PC-3 (cell line): ENCODE data around the gene ZNF592. TPM values are rescaled to one million over a fixed set of nuclear protein-coding genes. Genes with fewer than 3 reads are reported as not detected.

Source experiments
- ATAC-seq: fragments of 200-7000 bp; cut with Tn5 transposase; 2 replicates; pipeline ENCODE4 v1.9.1; 2020; ENCODE audit warnings: mild to moderate bottlenecking, moderate library complexity
- BruUV-seq: library from RNA; stranded (reverse); fragments of 400-500 nt; replicated peaks from 2 replicates; lab custom pipeline; 2021; lab: Mats Ljungman, UMichigan
- CTCF ChIA-PET: fragments of 300-600 bp; sonication (Branson Sonifier 250); formaldehyde crosslinking; loops from one replicate; lab custom pipeline; 2022; ENCODE audit warnings: antibody characterized with exemption; lab: Charles Lee
- POLR2A ChIA-PET: fragments of 300-600 bp; sonication (Branson Sonifier 250); formaldehyde crosslinking; loops from one replicate; lab custom pipeline; 2022; ENCODE audit warnings: antibody characterized with exemption; ENCODE audit not compliant: unreplicated experiment; lab: Charles Lee
- DNase-seq: peaks from one replicate; pipeline ENCODE4 v3.0.0-alpha.2; 2015
- H2AFZ ChIP-seq: fragments of 300-600 bp; sonication (generic); 2 replicates; pipeline ENCODE4 v1.6.0; 2016; ENCODE audit warnings: antibody characterized with exemption, low read length
- H3F3A ChIP-seq: fragments of 300-600 bp; sonication (generic); one replicate; pipeline ENCODE4 v1.6.0; 2017; ENCODE audit warnings: antibody characterized with exemption, low read length, control low read depth, mild to moderate bottlenecking; ENCODE audit not compliant: unreplicated experiment
- H3K27ac ChIP-seq: fragments of 300-600 bp; sonication (generic); 2 replicates; pipeline ENCODE4 v1.5.1; 2016; ENCODE audit warnings: mild to moderate bottlenecking, low read length
- H3K27me3 ChIP-seq: fragments of 300-600 bp; sonication (generic); 2 replicates; pipeline ENCODE4 v1.6.1; 2016; ENCODE audit warnings: low read length, mixed read lengths
- H3K36me3 ChIP-seq: fragments of 300-600 bp; sonication (generic); 2 replicates; pipeline ENCODE4 v1.6.1; 2016; ENCODE audit warnings: low read depth, mixed run types, low read length, mixed read lengths
- H3K4me1 ChIP-seq: fragments of 300-600 bp; sonication (generic); 2 replicates; pipeline ENCODE4 v1.5.1; 2016; ENCODE audit warnings: low read length; ENCODE audit not compliant: insufficient read depth
- H3K4me2 ChIP-seq: fragments of 300-600 bp; sonication (generic); 2 replicates; pipeline ENCODE4 v1.6.0; 2016; ENCODE audit warnings: low read length
- H3K4me3 ChIP-seq: fragments of 300-600 bp; sonication (generic); 2 replicates; pipeline ENCODE4 v1.5.1; 2016; ENCODE audit warnings: mild to moderate bottlenecking, low read length, mixed read lengths
- H3K79me2 ChIP-seq: fragments of 300-600 bp; sonication (generic); 2 replicates; pipeline ENCODE4 v1.6.1; 2017; ENCODE audit warnings: low read length, mixed read lengths
- H3K9ac ChIP-seq: fragments of 300-600 bp; sonication (generic); 2 replicates; pipeline ENCODE4 v1.6.0; 2016; ENCODE audit warnings: mild to moderate bottlenecking, low read length
- H3K9me2 ChIP-seq: fragments of 300-600 bp; sonication (generic); replicated peaks from 2 replicates; pipeline ENCODE4 v1.6.1; 2016; ENCODE audit warnings: mixed run types, low read length, mixed read lengths
- H3K9me3 ChIP-seq: fragments of 300-600 bp; sonication (generic); 2 replicates; pipeline ENCODE4 v1.6.1; 2016; ENCODE audit warnings: low read length, mixed read lengths
- H4K20me1 ChIP-seq: fragments of 300-600 bp; sonication (generic); 2 replicates; pipeline ENCODE4 v1.6.1; 2016; ENCODE audit warnings: low read length, mixed read lengths
- CTCF ChIP-seq: fragments of 300-600 bp; sonication (generic); conservative IDR thresholded peaks from 2 replicates; pipeline ENCODE4 v1.5.1; 2017; ENCODE audit warnings: antibody characterized with exemption, low read depth, mild to moderate bottlenecking, low read length
- EZH2 ChIP-seq: fragments of 300-600 bp; sonication (generic); IDR thresholded peaks from one replicate; pipeline ENCODE4 v1.6.1; 2017; ENCODE audit warnings: antibody characterized with exemption, mild to moderate bottlenecking, low read length; ENCODE audit not compliant: unreplicated experiment
- EZH2phosphoT487 ChIP-seq: fragments of 300-600 bp; sonication (generic); IDR thresholded peaks from 2 replicates; pipeline ENCODE4 v1.6.1; 2018; ENCODE audit warnings: mild to moderate bottlenecking, antibody characterized with exemption, low read length, borderline replicate concordance
- intact Hi-C: fragments of 100-400 bp; cut with micrococcal nuclease; formaldehyde crosslinking; loops from 2 replicates; pipeline ENCODE4 v1.9.0; 2023
- total RNA-seq: library from RNA; depleted of rRNA; stranded (reverse); fragments of >200 nt; gene quantifications from 2 replicates; pipeline ENCODE4 v1.2.3, GENCODE V29; 2014

ZNF592 gene
- total RNA-seq, 1 experiment from 2014 or later, result 12.3 TPM

- TF ChIP-seq CTCF (no peak), EZH2phosphoT487 (no peak), EZH2 (no peak)
- H3F3A ChIP-seq, result no peaks in the 10 kb centered on the region
- peaks cover 6% of the 10 kb centered on the region for H3K4me1 ChIP-seq
- no peak overlapping the region for H3K27ac ChIP-seq
- POLR2A ChIA-PET, result no interaction called here
- no peaks in the 10 kb centered on the region for H3K27me3 ChIP-seq
- no peak overlapping the region for H3K4me2 ChIP-seq
- ATAC-seq (peak; percentile 49; the same call in 1 of the 2 replicates), DNase-seq (peak; percentile 23)
- H3K36me3 ChIP-seq, result no peaks in the 10 kb centered on the region
- CTCF ChIA-PET, result no interaction called here
- intact Hi-C loops, result no loop called here
- H3K9me2 ChIP-seq, result no peaks in the 10 kb centered on the region
- no peaks in the 10 kb centered on the region for H4K20me1 ChIP-seq
- no peak overlapping the region for H3K9ac ChIP-seq
- H3K4me3 ChIP-seq, result no peak overlapping the region
- peak overlapping the region; percentile 67 for H2AFZ ChIP-seq
- no peaks in the 10 kb centered on the region for H3K79me2 ChIP-seq
- no peaks in the 10 kb centered on the region for H3K9me3 ChIP-seq
- no TSS peak for BruUV-seq
Observed at GRCh38 chr15:84725001-84725491, 23.3 kb upstream of the ZNF592 start.

GRCh38 chr15:84727429-84727828 lies 21.0 kb upstream of the ZNF592 start:
- no TSS peak for BruUV-seq
- no peak for TF ChIP-seq CTCF

GRCh38 chr15:84731774-84732173 lies 16.6 kb upstream of the ZNF592 start:
- H3K27ac ChIP-seq, result no peak overlapping the region
- no peak for DNase-seq
- ATAC-seq, result no peak
- ChIA-PET POLR2A (no interaction called here), CTCF (interaction anchor here (0.6 kb wide), 1 partner anchor 64 kb away, joined by 4 read pairs; no protein-coding TSS in a partner anchor)
- TF ChIP-seq EZH2phosphoT487, result no peak
- no peak for TF ChIP-seq CTCF
- TF ChIP-seq EZH2, result no peak
- no TSS peak for BruUV-seq
- intact Hi-C loops, result no loop called here
- peaks cover 24% of the 10 kb centered on the region for H3K4me1 ChIP-seq
- no peaks in the 10 kb centered on the region for H4K20me1 ChIP-seq
- no peak overlapping the region for H3K4me3 ChIP-seq
- H3K9ac ChIP-seq, result no peak overlapping the region
- no peaks in the 10 kb centered on the region for H3K9me2 ChIP-seq
- H3F3A ChIP-seq, result peaks cover 6% of the 10 kb centered on the region
- no peak overlapping the region for H3K4me2 ChIP-seq
- no peak overlapping the region for H2AFZ ChIP-seq
- no peaks in the 10 kb centered on the region for H3K79me2 ChIP-seq
- no peaks in the 10 kb centered on the region for H3K36me3 ChIP-seq
- H3K9me3 ChIP-seq, result no peaks in the 10 kb centered on the region
- H3K27me3 ChIP-seq, result no peaks in the 10 kb centered on the region

More at GRCh38 chr15:84727429-84727828, 21.0 kb upstream of the ZNF592 start:
- Histone ChIP-seq H3K79me2 (no peaks in the 10 kb centered on the region), H3K36me3 (no peaks in the 10 kb centered on the region), H3K4me1 (peaks cover 6% of the 10 kb centered on the region), H3K4me3 (no peak overlapping the region), H3F3A (no peaks in the 10 kb centered on the region), H3K9ac (no peak overlapping the region), H3K9me2 (no peaks in the 10 kb centered on the region), H3K27ac (no peak overlapping the region), H3K9me3 (no peaks in the 10 kb centered on the region), H3K27me3 (no peaks in the 10 kb centered on the region), H4K20me1 (no peaks in the 10 kb centered on the region), H2AFZ (no peak overlapping the region), H3K4me2 (no peak overlapping the region)
- CTCF ChIA-PET, result no interaction called here
- DNase-seq (no peak), ATAC-seq (no peak)
- POLR2A ChIA-PET, result no interaction called here
- intact Hi-C loops, result no loop called here
